DMS79 (cell line): ENCODE results near the gene MAP3K6.
A peak's percentile ranks its signal among the peaks of the same experiment; 100 is the strongest.
"Not testable (repeated sequence)": the region's sequence is repeated elsewhere in the genome, so short reads cannot be mapped to it uniquely, and the experiment has no call there.

Source experiments
- DNase-seq: peaks from one replicate; lab custom pipeline; 2025; lab: John Stamatoyannopoulos, UW

Gene MAP3K6

DNA sequence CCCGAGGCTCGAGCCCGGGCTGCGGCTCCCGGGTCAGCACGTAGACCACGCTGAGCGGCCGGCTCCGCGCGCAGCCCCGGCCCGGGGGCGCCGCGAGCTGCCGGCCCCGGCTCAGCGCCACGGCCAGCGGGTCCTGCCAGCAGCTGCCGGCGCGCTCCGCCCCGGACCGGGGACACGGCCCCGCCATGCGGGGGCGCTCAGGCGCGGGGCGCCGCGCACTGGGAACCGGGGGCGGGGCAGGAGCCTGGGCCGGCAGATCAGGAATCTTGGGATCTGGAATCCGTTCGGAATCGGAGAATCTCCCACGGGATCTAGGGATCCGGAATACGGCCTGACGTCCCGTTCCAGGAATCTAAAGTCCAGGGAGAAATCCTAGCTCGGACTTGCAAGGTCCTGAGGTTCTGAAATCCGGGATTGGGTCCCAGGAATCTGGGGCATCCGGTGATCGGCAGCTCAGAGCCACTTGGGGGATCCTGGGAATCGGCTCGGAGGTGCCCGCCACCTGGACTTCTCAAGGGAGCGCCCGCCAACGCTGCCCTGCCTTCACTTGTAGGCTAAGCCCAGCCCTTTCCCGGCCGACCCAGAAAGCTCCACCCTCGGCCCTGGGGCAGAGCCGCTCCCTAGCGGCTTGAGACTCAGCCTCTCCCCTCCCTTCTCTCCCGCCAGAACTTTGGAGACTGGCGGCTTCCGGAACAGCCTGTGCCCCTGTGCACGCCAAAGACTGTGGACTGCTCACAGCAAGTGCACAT is at the start of gene MAP3K6:
MAP3K6 (minus strand) TSS at position 551 of the 749 bp plus-strand sequence; CDS start at position 187, 364 bp downstream.
- peak; percentile 76 for DNase-seq

- DNase-seq, result no peak
These were observed 47.3 kb upstream of the MAP3K6 start for GRCh38 chr1:27414091-27414490.

GRCh38 chr1:27413004-27413403 is 46.2 kb upstream of the MAP3K6 start:
- no peak for DNase-seq

DNA sequence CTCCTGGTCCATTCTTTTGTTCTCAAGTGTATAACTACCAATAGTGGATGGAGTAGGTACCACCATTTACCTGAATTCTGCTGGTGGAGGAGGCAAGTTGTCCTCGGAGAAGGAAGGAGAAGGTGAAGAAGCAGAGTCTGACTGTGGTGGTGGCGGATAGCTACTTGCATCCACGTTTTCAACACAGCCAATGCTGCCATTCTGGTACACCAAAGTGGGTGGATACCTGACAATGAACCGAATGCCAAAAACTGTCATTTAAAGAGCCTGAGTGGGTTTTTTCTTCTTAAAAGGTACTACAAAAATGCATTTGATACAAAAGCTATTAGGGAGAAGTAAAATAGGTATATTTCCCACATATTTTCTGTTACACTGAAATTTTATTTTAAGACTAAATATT is 45.7 kb upstream of the MAP3K6 start:
- no peak for DNase-seq

GRCh38 chr1:27410709-27411108 is 43.9 kb upstream of the MAP3K6 start:
- DNase-seq, result no peak

- DNase-seq, result no peak
These were observed 42.9 kb upstream of the MAP3K6 start for GRCh38 chr1:27409669-27410068.

- DNase-seq, result no peak
These were observed 41.4 kb upstream of the MAP3K6 start for GRCh38 chr1:27408151-27408550.

DNA sequence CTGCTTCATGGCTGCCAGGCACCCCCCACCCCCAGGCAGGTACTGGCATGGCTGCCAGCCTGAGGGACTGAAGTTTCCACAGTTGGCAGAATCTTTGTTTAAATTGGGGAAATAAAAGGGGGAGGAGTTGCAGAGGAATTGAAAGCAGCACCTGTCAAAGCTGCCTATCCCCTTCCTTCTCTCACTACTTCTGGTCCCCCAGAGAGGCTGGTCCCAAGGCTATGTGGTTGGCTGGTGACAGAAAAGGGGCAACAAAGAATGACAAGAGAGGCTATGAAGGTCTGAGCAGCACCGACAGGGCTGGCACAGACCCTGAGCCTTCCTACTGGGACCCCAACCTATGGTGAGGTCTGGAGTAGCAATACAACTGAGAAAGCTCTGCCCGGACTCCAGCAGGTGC is 40.0 kb upstream of the MAP3K6 start:
- DNase-seq, result not testable (repeated sequence)

- no peak for DNase-seq
These were observed 39.6 kb upstream of the MAP3K6 start for GRCh38 chr1:27406362-27406680.

DNA sequence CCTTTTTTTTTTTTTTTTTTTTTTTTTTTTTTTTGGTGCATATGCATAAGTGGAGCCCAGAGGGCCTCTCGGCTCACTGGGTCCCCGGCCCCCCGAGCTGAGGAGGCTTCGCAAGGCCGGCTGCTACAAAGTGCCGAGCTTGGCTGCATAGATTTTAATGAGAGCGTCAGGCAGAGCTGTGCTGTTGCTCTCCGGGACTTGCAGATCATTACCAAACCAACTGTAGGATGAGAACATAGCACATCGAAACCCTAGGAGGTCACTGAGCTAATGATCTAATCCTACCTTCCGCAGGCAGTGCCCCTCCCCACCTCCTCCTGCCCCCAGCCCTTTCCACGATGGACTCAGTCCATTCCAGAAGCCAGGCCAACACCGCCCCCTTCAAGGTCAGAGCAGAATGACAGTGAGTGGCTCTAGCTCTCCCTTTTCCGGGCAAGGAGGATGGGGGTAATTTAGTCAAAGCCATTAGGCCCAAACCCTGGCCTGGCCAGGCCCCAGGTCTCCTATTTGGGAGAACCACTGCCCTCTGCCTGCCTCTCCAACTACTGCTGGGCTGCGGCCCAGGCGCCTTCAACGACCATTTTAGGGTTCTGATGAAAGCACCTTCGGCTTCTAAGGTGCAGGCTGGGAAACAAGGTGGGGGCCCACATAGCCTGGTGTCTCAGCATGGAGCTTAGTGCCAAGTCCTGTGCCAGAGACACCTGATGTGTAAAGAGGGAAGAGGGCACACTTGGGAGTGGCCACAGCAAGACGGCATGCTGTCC is 39.0 kb upstream of the MAP3K6 start:
- not testable (repeated sequence) for DNase-seq

DNA sequence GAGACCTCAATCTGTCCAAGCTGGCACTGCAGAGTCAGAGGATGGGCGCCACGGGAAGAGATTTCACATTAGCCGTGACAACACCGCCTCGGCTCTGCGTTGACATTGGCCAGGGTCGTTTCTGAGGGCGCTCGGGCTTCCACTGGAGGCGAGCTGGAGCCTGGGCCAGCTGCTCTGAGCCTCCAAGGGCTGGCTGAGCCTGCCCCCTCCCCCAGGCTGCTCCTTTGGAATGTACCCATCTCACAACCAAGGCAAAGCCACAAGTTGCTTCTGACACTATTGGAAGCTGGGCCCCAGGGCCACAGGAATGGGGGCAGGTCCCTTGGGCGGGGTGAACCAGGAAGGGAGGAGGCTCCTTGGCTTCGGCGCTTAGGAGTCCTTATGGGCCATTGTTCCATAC is 38.3 kb upstream of the MAP3K6 start:
- no peak for DNase-seq

DNA sequence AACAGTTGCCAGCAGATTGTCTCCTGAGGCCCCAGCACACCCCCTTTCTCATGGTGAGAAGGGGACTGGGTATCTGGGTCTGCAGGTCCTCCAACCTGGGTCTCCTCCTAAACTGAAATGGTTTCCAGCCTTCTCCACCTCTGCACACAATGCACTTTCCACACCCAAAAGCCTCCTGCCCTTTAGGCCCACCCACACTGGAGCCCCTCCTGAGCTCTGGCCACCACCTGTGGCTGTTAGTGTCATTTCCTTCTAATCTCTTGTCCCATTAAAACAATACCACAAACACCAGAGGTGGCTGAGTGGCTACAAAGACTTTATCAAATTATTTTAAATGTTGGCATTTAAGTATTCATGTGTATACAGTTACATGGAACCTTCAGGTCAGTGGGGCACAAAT is 37.2 kb upstream of the MAP3K6 start:
- DNase-seq, result no peak

- no peak for DNase-seq
These were observed 36.4 kb upstream of the MAP3K6 start for GRCh38 chr1:27403065-27403726.

- DNase-seq, result no peak
These were observed 35.6 kb upstream of the MAP3K6 start for GRCh38 chr1:27402349-27402754.

- DNase-seq, result no peak
These were observed 34.2 kb upstream of the MAP3K6 start for GRCh38 chr1:27400963-27401341.

GRCh38 chr1:27400082-27400962 is 33.6 kb upstream of the MAP3K6 start:
- DNase-seq, result no peak

GRCh38 chr1:27399251-27400025 is 32.7 kb upstream of the MAP3K6 start:
- DNase-seq, result no peak

DNA sequence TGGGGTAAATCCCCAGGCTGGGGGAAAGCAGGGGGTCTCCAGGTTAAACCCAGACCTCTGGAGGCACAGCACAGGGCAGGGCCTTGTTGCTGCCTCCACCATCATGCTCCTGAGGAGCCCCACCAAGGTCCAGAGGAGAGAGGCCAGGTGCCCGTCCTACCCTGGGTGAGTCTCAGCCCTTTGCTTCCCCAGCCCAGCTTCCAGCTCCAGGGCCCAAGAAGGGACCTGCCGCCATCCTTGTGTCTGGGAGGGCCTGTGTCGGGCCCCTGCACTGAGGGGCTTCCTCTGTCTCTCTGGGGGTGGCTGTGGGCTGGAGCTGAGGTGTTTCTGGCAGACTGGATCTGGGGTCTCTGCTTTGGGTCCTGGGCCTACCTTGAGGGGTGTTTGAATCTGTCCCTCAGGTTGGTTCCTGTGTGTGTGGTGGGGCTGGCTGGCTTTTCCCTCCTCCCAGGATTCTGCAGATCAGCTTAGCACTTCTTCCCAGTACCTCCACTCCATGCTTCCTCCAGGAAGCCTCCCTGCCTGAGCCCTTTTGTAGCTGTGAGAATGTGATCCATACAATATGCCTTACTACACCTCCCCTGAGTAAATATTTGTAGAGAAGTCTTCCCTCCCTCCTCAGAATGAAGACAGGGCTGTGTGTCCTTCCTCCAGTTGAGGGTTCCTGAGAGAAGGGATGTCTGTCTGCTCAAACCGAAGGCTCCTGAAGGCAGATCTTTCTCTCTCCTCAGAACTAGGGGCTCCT is 31.8 kb upstream of the MAP3K6 start:
- no peak for DNase-seq

DNA sequence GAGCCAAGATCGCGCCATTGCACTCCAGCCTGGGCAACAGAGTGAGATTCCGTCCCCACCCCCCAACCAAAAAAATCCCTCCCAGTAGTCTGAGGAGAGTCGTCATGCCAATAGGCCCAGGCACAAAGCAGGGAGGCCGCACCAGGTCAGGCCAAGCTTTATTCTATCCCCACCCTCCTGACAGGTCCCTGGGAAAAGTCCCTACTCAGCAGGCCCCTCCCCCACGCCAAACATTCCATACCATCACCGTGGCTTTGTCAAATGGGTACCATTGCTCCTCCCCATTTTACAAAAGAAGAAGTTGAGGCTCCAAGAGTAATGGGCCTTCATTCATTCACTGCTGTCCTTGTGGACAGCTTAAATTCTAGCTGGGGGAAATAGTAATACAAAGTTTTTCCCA is 31.0 kb upstream of the MAP3K6 start:
- no peak for DNase-seq

GRCh38 chr1:27397110-27397509 is 30.3 kb upstream of the MAP3K6 start:
- no peak for DNase-seq
